ENCODE measurements around the gene CDK6.
"Not testable (repeated sequence)": the region's sequence is repeated elsewhere in the genome, so short reads cannot be mapped to it uniquely, and the experiment has no call there.

Gene CDK6

GRCh38 chr7:92836489-92836999, at the start of gene CDK6:
CDK6 (minus strand) TSS chr7:92836573; CDS start chr7:92833323, 3,250 bp downstream.
- ChIA-PET CTCF (interaction anchor here (1.0 to 1.3 kb wide), 4 partner anchors 16 to 227 kb away, joined by 3 read pairs; no protein-coding TSS in a partner anchor), POLR2A (interaction anchor here (0.6 to 0.8 kb wide), 3 partner anchors 17 to 68 kb away, joined by 3 to 5 read pairs (median 3); no protein-coding TSS in a partner anchor)
- DNase-seq (ENCODE audit: extremely low spot score), result peak; percentile 81

GRCh38 chr7:92886039-92886438, 49.7 kb upstream of the CDK6 start:
- CTCF ChIA-PET, result interaction anchor here (1.7 kb wide), 1 partner anchor 22 kb away, joined by 4 read pairs; no protein-coding TSS in a partner anchor
- DNase-seq (ENCODE audit: extremely low spot score); POLR2A ChIA-PET: not testable (repeated sequence)

More at GRCh38 chr7:92836489-92836999, at the start of gene CDK6:
- TF ChIP-seq, protein P1, sequence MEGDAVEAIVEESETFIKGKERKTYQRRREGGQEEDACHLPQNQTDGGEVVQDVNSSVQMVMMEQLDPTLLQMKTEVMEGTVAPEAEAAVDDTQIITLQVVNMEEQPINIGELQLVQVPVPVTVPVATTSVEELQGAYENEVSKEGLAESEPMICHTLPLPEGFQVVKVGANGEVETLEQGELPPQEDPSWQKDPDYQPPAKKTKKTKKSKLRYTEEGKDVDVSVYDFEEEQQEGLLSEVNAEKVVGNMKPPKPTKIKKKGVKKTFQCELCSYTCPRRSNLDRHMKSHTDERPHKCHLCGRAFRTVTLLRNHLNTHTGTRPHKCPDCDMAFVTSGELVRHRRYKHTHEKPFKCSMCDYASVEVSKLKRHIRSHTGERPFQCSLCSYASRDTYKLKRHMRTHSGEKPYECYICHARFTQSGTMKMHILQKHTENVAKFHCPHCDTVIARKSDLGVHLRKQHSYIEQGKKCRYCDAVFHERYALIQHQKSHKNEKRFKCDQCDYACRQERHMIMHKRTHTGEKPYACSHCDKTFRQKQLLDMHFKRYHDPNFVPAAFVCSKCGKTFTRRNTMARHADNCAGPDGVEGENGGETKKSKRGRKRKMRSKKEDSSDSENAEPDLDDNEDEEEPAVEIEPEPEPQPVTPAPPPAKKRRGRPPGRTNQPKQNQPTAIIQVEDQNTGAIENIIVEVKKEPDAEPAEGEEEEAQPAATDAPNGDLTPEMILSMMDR (IDR thresholded peaks at IDR 0.05; ENCODE audit: control extremely low read depth, extremely low read depth, low read depth, missing control alignments), result no peak

GRCh38 chr7:92884218-92884617, 47.8 kb upstream of the CDK6 start:
- ChIA-PET CTCF (no interaction called here), POLR2A (no interaction called here)
- no peak for DNase-seq (ENCODE audit: extremely low spot score)
- TF ChIP-seq, protein P1 (IDR thresholded peaks at IDR 0.05; ENCODE audit: control extremely low read depth, extremely low read depth, low read depth, missing control alignments), result no peak

DNA sequence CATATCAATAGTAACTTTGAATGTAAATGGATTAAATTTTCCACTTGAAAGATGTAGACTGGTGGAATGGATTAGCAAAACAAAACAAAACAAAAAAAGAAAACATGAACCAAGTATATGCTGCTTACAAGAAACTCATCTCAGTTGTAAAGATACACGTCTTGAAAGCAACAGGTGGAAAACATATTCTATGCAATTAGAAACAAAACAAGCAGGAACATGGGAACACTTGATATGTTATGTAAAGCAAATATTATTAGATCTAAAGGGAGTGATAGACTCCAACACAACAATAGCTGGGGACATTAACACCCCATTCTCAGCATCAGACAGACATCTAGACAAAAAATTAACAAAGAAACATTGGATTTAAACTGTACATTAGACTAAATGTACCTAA, 46.4 kb upstream of the CDK6 start:
- POLR2A ChIA-PET, result interaction anchor here (0.6 kb wide), 1 partner anchor 35 kb away, joined by 3 read pairs; no protein-coding TSS in a partner anchor
- TF ChIP-seq, protein P1 (IDR thresholded peaks at IDR 0.05; ENCODE audit: control extremely low read depth, extremely low read depth, low read depth, missing control alignments), result no peak
- CTCF ChIA-PET, result no interaction called here
- DNase-seq (ENCODE audit: extremely low spot score), result no peak

DNA sequence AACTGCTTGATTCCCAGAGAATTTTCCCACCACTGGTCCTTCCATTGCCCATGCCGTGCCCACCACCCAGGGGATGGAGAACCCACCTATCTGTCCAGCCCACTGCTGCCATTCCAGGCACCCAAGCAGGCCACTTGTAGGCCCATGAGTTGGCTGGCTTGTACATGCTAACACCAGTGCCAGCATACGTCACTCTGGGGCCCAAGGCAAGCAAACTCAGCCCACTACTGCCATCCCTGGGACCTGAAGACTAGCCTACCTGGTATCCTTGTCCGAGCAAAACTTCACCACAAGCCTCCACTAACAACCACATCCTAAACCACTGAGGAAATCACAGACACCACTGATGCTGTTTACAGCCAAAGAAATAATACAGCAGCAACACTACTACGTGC, 44.7 kb upstream of the CDK6 start:
- DNase-seq (ENCODE audit: extremely low spot score), result no peak
- POLR2A ChIA-PET, result no interaction called here
- TF ChIP-seq, protein P1 (IDR thresholded peaks at IDR 0.05; ENCODE audit: control extremely low read depth, extremely low read depth, low read depth, missing control alignments), result no peak
- CTCF ChIA-PET, result interaction anchor here (0.8 to 1.2 kb wide), 2 partner anchors 11 to 250 kb away, joined by 3 to 4 read pairs; no protein-coding TSS in a partner anchor

DNA sequence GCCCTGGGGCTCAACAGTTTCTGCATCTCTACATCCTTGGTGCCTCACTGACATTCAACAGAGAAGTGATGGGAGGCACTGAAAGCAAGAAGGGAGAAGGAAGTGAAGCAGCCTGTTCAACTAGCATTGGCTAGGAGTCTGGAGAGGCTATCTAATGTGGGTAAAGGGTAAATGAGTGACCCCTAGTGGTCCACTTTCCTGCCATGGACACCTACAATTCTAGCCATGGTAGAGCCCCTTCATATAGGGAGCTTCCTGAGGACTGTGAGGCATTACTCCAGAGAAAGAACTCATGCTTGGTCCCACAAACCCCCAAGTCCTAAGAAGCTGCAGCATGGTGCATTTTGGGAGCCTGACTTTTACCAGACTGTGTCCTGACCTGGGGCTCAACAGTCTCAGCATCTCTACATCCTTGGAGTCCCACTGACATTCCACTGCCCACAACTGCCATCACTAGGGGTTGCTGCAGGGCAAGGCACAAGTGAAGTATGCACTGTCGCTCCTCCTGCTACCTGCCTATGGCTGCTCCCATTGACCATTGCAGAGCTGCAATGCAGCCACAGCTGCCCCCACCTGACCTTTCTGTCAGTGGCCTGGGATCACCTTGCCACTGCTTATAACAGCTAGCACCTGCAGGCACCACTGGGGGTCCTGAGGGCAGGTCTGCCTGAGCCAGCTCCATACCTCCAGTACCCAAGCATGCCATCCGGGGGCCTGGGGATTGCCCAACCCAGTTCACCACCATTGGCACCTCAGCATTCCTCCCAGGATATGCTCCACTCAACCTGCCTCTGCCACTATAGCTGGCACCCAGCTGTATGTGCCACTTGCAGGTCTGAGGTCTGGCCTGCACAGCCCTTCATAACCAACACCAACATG, 44.1 kb upstream of the CDK6 start:
- POLR2A ChIA-PET, result no interaction called here
- CTCF ChIA-PET, result interaction anchor here (0.6 to 1.2 kb wide), 4 partner anchors 11 to 249 kb away, joined by 3 to 4 read pairs (median 4); no protein-coding TSS in a partner anchor
- peak; percentile 25 for DNase-seq (ENCODE audit: extremely low spot score)
- TF ChIP-seq, protein P1 (IDR thresholded peaks at IDR 0.05; ENCODE audit: control extremely low read depth, extremely low read depth, low read depth, missing control alignments), result peak; percentile 46

DNA sequence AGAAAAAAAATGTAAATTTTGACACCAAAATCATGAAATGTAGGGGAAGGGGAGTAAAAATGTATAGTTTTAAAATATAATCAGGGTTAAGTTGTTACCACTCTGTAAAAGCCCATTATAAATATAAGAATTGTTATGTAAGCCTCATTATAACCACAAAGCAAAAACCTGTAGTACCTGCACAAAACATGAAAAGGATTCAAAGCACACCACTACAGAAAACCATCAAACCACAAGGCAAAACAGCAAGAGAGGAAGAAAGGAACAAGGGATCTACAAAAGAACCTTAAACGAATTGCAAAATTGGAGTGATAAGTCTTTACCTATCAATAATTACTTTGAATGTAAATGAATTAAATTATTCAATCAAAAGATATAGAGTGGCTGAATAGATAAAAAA, 41.0 kb upstream of the CDK6 start:
- ChIA-PET CTCF (no interaction called here), POLR2A (no interaction called here)
- TF ChIP-seq, protein P1 (IDR thresholded peaks at IDR 0.05; ENCODE audit: control extremely low read depth, extremely low read depth, low read depth, missing control alignments), result no peak
- DNase-seq (ENCODE audit: extremely low spot score), result no peak

Measured in GM10248 (cell line).